Naive thymus-derived CD4-positive, alpha-beta T cell (primary cell): ENCODE measurements around the gene RNU1-4. TPM values are rescaled to one million over a fixed set of nuclear protein-coding genes. Genes with fewer than 3 reads are reported as not detected.
"Not testable (repeated sequence)": the region's sequence is repeated elsewhere in the genome, so short reads cannot be mapped to it uniquely, and the experiment has no call there.

ENCODE experiments used
- ATAC-seq: fragments of 150-1000 bp; cut with Tn5 transposase; 2 replicates; pipeline ENCODE4 v1.10.0; 2021; ENCODE audit warnings: mild to moderate bottlenecking, moderate library complexity
- CTCF ChIA-PET: fragments of 350-600 bp; sonication (Branson Sonifier 250); formaldehyde crosslinking; loops from one replicate; lab custom pipeline; 2021; ENCODE audit warnings: antibody characterized with exemption; lab: Charles Lee
- POLR2A ChIA-PET: fragments of 350-600 bp; sonication (Branson Sonifier 250); formaldehyde crosslinking; loops from one replicate; lab custom pipeline; 2021; ENCODE audit warnings: antibody characterized with exemption, inconsistent platforms; lab: Charles Lee
- DNase-seq, 9 donors: peaks; one replicate each; pipeline versions ENCODE4 v3.0.0 to v3.0.0-alpha.2; 2020 to 2022; ENCODE audit warnings: mixed read lengths in 1 of 9
- H3K27ac ChIP-seq: one replicate; pipeline ENCODE4 v1.7.0; 2013; ENCODE audit warnings: mild to moderate bottlenecking, low read depth, low read length, moderate library complexity
- H3K27me3 ChIP-seq, 2 donors: one replicate each; pipeline ENCODE4 v1.7.0; 2013; ENCODE audit warnings: low read length in 2 of 2, mild to moderate bottlenecking in 2 of 2, moderate library complexity in 2 of 2; ENCODE audit not compliant: control insufficient read depth in 2 of 2, insufficient read depth in 2 of 2
- H3K36me3 ChIP-seq, 3 experiments: 1 replicate in 2 of 3; 2 replicates in 1 of 3; pipeline ENCODE4 v1.7.0; 2013; ENCODE audit warnings: low read length in 3 of 3, mild to moderate bottlenecking in 3 of 3, moderate library complexity in 1 of 3; ENCODE audit not compliant: insufficient read depth in 3 of 3, control insufficient read depth in 2 of 3
- H3K4me1 ChIP-seq, 2 donors: one replicate each; pipeline ENCODE4 v1.7.0; 2013; ENCODE audit warnings: low read length in 2 of 2, mild to moderate bottlenecking in 2 of 2, moderate library complexity in 1 of 2; ENCODE audit not compliant: control insufficient read depth in 2 of 2, insufficient read depth in 2 of 2
- H3K4me3 ChIP-seq: 2 replicates; pipeline ENCODE4 v1.7.0; 2013; ENCODE audit warnings: mild to moderate bottlenecking, low read length
- H3K9me3 ChIP-seq, 3 experiments: 1 replicate in 2 of 3; 2 replicates in 1 of 3; pipeline ENCODE4 v1.7.0; 2013; ENCODE audit warnings: low read length in 3 of 3; ENCODE audit not compliant: control insufficient read depth in 2 of 3
- H3K27ac Mint-ChIP-seq, 9 donors: one replicate each; pipeline ENCODE4 v1.8.0; 2020 to 2022; ENCODE audit warnings: mixed read lengths in 9 of 9, mild to moderate bottlenecking in 8 of 9, moderate library complexity in 5 of 9, inconsistent platforms in 2 of 9
- H3K27me3 Mint-ChIP-seq, 5 donors: one replicate each; pipeline ENCODE4 v1.8.0; 2021 to 2022; ENCODE audit warnings: mixed read lengths in 5 of 5, mild to moderate bottlenecking in 1 of 5
- H3K36me3 Mint-ChIP-seq, 5 donors: one replicate each; pipeline ENCODE4 v1.8.0; 2020 to 2022; ENCODE audit warnings: mixed read lengths in 5 of 5, mild to moderate bottlenecking in 3 of 5, inconsistent platforms in 1 of 5
- H3K4me1 Mint-ChIP-seq, 7 donors: one replicate each; pipeline ENCODE4 v1.8.0; 2020 to 2022; ENCODE audit warnings: mixed read lengths in 7 of 7, mild to moderate bottlenecking in 3 of 7, inconsistent platforms in 1 of 7
- H3K4me3 Mint-ChIP-seq, 10 donors: one replicate each; pipeline ENCODE4 v1.8.0; 2020 to 2022; ENCODE audit warnings: mild to moderate bottlenecking in 10 of 10, mixed read lengths in 10 of 10, moderate library complexity in 6 of 10, inconsistent platforms in 2 of 10
- H3K9me3 Mint-ChIP-seq, 11 donors: one replicate each; pipeline ENCODE4 v1.8.0; 2020 to 2022; ENCODE audit warnings: mixed read lengths in 11 of 11, mild to moderate bottlenecking in 4 of 11, inconsistent platforms in 1 of 11, moderate library complexity in 1 of 11
- intact Hi-C, 2 donors: fragments of 100-400 bp; cut with micrococcal nuclease; formaldehyde crosslinking; loops; one replicate each; pipeline ENCODE4 v1.15.1; 2023
- polyA plus RNA-seq, 2 donors: library from polyadenylated mRNA; unstranded; fragments of 300-500 nt; fragmentation: Illumina TruSeq; gene quantifications; one replicate each; pipeline ENCODE4 v1.2.3, GENCODE V29; 2021
- total RNA-seq, 6 experiments: library from RNA in 5 of 6; stranded (reverse) in 5 of 6; gene quantifications; 1 replicate in 5 of 6; 2 replicates in 1 of 6; pipeline ENCODE4 v1.2.3 and lab custom pipeline; 2021 to 2026

RNU1-4 gene
- 1,000 to 10,000 TPM; 2,341 to 4,458 (median 3,337) TPM for total RNA-seq
- polyA plus RNA-seq = not detected
- not detected for total RNA-seq (lab: John Stamatoyannopoulos, UW)

GRCh38 chr1:16740047-16740964, at the start of gene RNU1-4:
Gene RNU1-4 (plus strand): TSS chr1:16740516.
- CTCF ChIA-PET, H3K27me3 Mint-ChIP-seq, H3K36me3 Mint-ChIP-seq, H3K4me3 ChIP-seq, H3K4me1 Mint-ChIP-seq, H3K27ac ChIP-seq, H3K4me3 Mint-ChIP-seq, intact Hi-C loops, H3K27me3 ChIP-seq, H3K36me3 ChIP-seq, H3K27ac Mint-ChIP-seq, DNase-seq, H3K9me3 Mint-ChIP-seq, H3K4me1 ChIP-seq, POLR2A ChIA-PET, H3K9me3 ChIP-seq: not testable (repeated sequence)
- peak; percentile 99 for ATAC-seq

GRCh38 chr1:16690971-16691682, 49.2 kb upstream of the RNU1-4 start:
- H3K4me1 Mint-ChIP-seq, H3K27ac Mint-ChIP-seq, H3K9me3 ChIP-seq, H3K27me3 Mint-ChIP-seq, CTCF ChIA-PET, H3K4me3 Mint-ChIP-seq, H3K9me3 Mint-ChIP-seq, H3K27ac ChIP-seq, H3K36me3 ChIP-seq, ATAC-seq, DNase-seq, POLR2A ChIA-PET, H3K4me3 ChIP-seq, H3K4me1 ChIP-seq, H3K27me3 ChIP-seq, H3K36me3 Mint-ChIP-seq, intact Hi-C loops: not testable (repeated sequence)

- H3K4me3 ChIP-seq, H3K27me3 Mint-ChIP-seq, CTCF ChIA-PET, POLR2A ChIA-PET, H3K27ac ChIP-seq, H3K4me1 ChIP-seq, H3K36me3 ChIP-seq, DNase-seq, intact Hi-C loops, H3K27me3 ChIP-seq, H3K4me1 Mint-ChIP-seq, H3K36me3 Mint-ChIP-seq, H3K9me3 ChIP-seq, H3K9me3 Mint-ChIP-seq, H3K27ac Mint-ChIP-seq, ATAC-seq, H3K4me3 Mint-ChIP-seq: not testable (repeated sequence)
These were observed 48.0 kb upstream of the RNU1-4 start for GRCh38 chr1:16692283-16692682.

- H3K27me3 ChIP-seq, DNase-seq, H3K9me3 Mint-ChIP-seq, CTCF ChIA-PET, POLR2A ChIA-PET, ATAC-seq, H3K27ac Mint-ChIP-seq, H3K27ac ChIP-seq, H3K27me3 Mint-ChIP-seq, H3K36me3 Mint-ChIP-seq, intact Hi-C loops, H3K4me3 Mint-ChIP-seq, H3K4me1 ChIP-seq, H3K36me3 ChIP-seq, H3K9me3 ChIP-seq, H3K4me1 Mint-ChIP-seq, H3K4me3 ChIP-seq: not testable (repeated sequence)
These were observed 47.4 kb upstream of the RNU1-4 start for GRCh38 chr1:16692717-16693448.

GRCh38 chr1:16693449-16694307, 46.6 kb upstream of the RNU1-4 start:
- CTCF ChIA-PET, H3K27ac Mint-ChIP-seq, ATAC-seq, H3K27ac ChIP-seq, H3K36me3 ChIP-seq, H3K4me1 Mint-ChIP-seq, DNase-seq, H3K4me1 ChIP-seq, POLR2A ChIA-PET, H3K9me3 Mint-ChIP-seq, H3K4me3 ChIP-seq, H3K9me3 ChIP-seq, H3K27me3 ChIP-seq, intact Hi-C loops, H3K27me3 Mint-ChIP-seq, H3K36me3 Mint-ChIP-seq, H3K4me3 Mint-ChIP-seq: not testable (repeated sequence)

GRCh38 chr1:16694308-16694702, 46.0 kb upstream of the RNU1-4 start:
- ATAC-seq, H3K27ac Mint-ChIP-seq, intact Hi-C loops, H3K27ac ChIP-seq, POLR2A ChIA-PET, H3K27me3 Mint-ChIP-seq, H3K4me1 ChIP-seq, H3K4me3 ChIP-seq, DNase-seq, H3K4me1 Mint-ChIP-seq, H3K36me3 ChIP-seq, H3K9me3 Mint-ChIP-seq, H3K9me3 ChIP-seq, H3K36me3 Mint-ChIP-seq, H3K27me3 ChIP-seq: not testable (repeated sequence)
- CTCF ChIA-PET = interaction anchor here (0.6 kb wide), 1 partner anchor 180 kb away, joined by 3 read pairs; no protein-coding TSS in a partner anchor
- H3K4me3 Mint-ChIP-seq = peak overlapping the region in 2 of 10 donors; percentile 21 to 37
